Vagina (tissue), 2 donors: ENCODE results near the gene REM2.

Source experiments
- POLR2A ChIP-seq, 2 donors: fragments of 450-650 bp; IDR thresholded peaks; one replicate each; pipeline ENCODE4 v1.6.1; 2017; ENCODE audit warnings: antibody characterized with exemption in 2 of 2, mild to moderate bottlenecking in 2 of 2, moderate library complexity in 2 of 2
- TF ChIP-seq, protein P1 (sequence below), 3 experiments: fragments of 450-650 bp in 2 of 3; fragments of 200-600 bp in 1 of 3; sonication (generic) in 1 of 3; IDR thresholded peaks; one replicate each; pipeline ENCODE4 v1.5.1; 2017 to 2019; ENCODE audit warnings: antibody characterized with exemption in 3 of 3, mild to moderate bottlenecking in 2 of 3, moderate library complexity in 2 of 3

DNA sequence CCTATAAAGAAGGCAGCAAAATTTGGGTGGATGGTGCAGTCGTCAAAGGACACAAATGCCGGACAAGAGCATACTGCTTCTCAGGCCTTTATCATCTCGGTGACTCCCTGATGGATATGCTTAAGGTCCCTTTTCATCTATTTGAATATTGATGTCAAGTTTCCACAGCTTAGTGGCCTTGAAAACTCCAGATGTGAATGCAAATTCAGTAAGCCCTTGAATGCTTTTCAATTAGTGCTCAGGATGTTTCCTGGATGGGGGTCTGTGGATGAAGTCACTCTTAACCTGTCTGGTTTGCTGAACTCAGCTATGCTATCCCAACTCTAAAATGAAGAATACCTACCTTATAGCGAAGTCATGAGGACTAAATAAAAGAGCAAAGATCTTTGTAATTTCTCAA, 10.7 kb downstream of the REM2 start:
- TF ChIP-seq POLR2A (IDR thresholded peaks at IDR 0.05): no peak
- TF ChIP-seq, protein P1, sequence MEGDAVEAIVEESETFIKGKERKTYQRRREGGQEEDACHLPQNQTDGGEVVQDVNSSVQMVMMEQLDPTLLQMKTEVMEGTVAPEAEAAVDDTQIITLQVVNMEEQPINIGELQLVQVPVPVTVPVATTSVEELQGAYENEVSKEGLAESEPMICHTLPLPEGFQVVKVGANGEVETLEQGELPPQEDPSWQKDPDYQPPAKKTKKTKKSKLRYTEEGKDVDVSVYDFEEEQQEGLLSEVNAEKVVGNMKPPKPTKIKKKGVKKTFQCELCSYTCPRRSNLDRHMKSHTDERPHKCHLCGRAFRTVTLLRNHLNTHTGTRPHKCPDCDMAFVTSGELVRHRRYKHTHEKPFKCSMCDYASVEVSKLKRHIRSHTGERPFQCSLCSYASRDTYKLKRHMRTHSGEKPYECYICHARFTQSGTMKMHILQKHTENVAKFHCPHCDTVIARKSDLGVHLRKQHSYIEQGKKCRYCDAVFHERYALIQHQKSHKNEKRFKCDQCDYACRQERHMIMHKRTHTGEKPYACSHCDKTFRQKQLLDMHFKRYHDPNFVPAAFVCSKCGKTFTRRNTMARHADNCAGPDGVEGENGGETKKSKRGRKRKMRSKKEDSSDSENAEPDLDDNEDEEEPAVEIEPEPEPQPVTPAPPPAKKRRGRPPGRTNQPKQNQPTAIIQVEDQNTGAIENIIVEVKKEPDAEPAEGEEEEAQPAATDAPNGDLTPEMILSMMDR (IDR thresholded peaks at IDR 0.05): no peak
